Thoracic aorta (tissue), 2 donors: Measurements from ENCODE around the gene IPCEF1. TPM values are rescaled to one million over a fixed set of nuclear protein-coding genes. Genes with fewer than 3 reads are reported as not detected.

Experiments used
- ATAC-seq: fragments of 150-250 bp; one replicate; pipeline ENCODE4 v1.8.0; 2017; ENCODE audit warnings: low read depth; ENCODE audit not compliant: insufficient number of reproducible peaks, low FRiP score
- DNase-seq: peaks from one replicate; pipeline ENCODE4 v3.0.0-alpha.2; 2020; ENCODE audit warnings: low spot score
- H3K27ac ChIP-seq, 2 donors: fragments of 200-600 bp; sonication (generic); 1 replicate in 1 of 2; 2 replicates in 1 of 2; pipeline ENCODE4 v1.5.1; 2016; ENCODE audit warnings: mild to moderate bottlenecking in 2 of 2, moderate library complexity in 2 of 2
- H3K27me3 ChIP-seq: fragments of 200-600 bp; sonication (generic); replicated peaks from 2 replicates; pipeline ENCODE4 v1.6.0; 2016; ENCODE audit warnings: mild to moderate bottlenecking; ENCODE audit not compliant: insufficient read depth
- H3K36me3 ChIP-seq: fragments of 200-600 bp; sonication (generic); one replicate; pipeline ENCODE4 v1.5.1; 2016
- H3K4me1 ChIP-seq, 2 donors: fragments of 200-600 bp; sonication (generic); 1 replicate in 1 of 2; 2 replicates in 1 of 2; pipeline versions ENCODE4 v1.5.1 to v1.6.0; 2016; ENCODE audit warnings: low read depth in 2 of 2, mild to moderate bottlenecking in 1 of 2; ENCODE audit not compliant: control insufficient read depth in 1 of 2
- H3K4me3 ChIP-seq: fragments of 200-600 bp; sonication (generic); 2 replicates; pipeline ENCODE4 v1.5.1; 2016; ENCODE audit warnings: mild to moderate bottlenecking
- H3K9me3 ChIP-seq: fragments of 200-600 bp; sonication (generic); 2 replicates; pipeline ENCODE4 v1.5.1; 2016
- CTCF ChIP-seq: fragments of 200-600 bp; sonication (generic); IDR thresholded peaks from one replicate; pipeline ENCODE4 v1.5.1; 2019; ENCODE audit warnings: antibody characterized with exemption
- total RNA-seq, 2 donors: library from RNA; depleted of rRNA; stranded (reverse); fragments of >200 nt; gene quantifications; one replicate each; pipeline versions ENCODE4 v1.1.0 to v1.2.3, GENCODE V29; 2016

The IPCEF1 gene
- total RNA-seq, 2 donors from 2014 or later: 2.8 to 3.8 TPM

GRCh38 chr6:154352898-154353585 lies 3.6 kb downstream of the IPCEF1 start:
- H3K27me3 ChIP-seq: no peaks in the 10 kb centered on the region
- H3K36me3 ChIP-seq: no peaks in the 10 kb centered on the region
- no peak for TF ChIP-seq CTCF
- DNase-seq: no peak
- no peak for ATAC-seq
- no peaks in the 10 kb centered on the region for H3K9me3 ChIP-seq
- no peak overlapping the region for H3K27ac ChIP-seq
- H3K4me1 ChIP-seq: no peaks in the 10 kb centered on the region
- no peak overlapping the region for H3K4me3 ChIP-seq

GRCh38 chr6:154350293-154350692 lies 6.3 kb downstream of the IPCEF1 start:
- Histone ChIP-seq H3K27ac (no peak overlapping the region), H3K9me3 (no peaks in the 10 kb centered on the region), H3K27me3 (no peaks in the 10 kb centered on the region), H3K4me3 (no peak overlapping the region), H3K4me1 (no peaks in the 10 kb centered on the region), H3K36me3 (no peaks in the 10 kb centered on the region)
- ATAC-seq (no peak), DNase-seq (no peak)
- no peak for TF ChIP-seq CTCF

GRCh38 chr6:154347981-154348380 lies 8.6 kb downstream of the IPCEF1 start:
- DNase-seq: no peak
- Histone ChIP-seq H3K9me3 (no peaks in the 10 kb centered on the region), H3K27ac (no peak overlapping the region), H3K4me1 (no peaks in the 10 kb centered on the region), H3K36me3 (no peaks in the 10 kb centered on the region), H3K4me3 (no peak overlapping the region), H3K27me3 (no peaks in the 10 kb centered on the region)
- no peak for TF ChIP-seq CTCF
- no peak for ATAC-seq

- Histone ChIP-seq H3K27me3 (no peaks in the 10 kb centered on the region), H3K9me3 (no peaks in the 10 kb centered on the region), H3K4me3 (no peak overlapping the region), H3K36me3 (no peaks in the 10 kb centered on the region), H3K27ac (no peak overlapping the region), H3K4me1 (no peaks in the 10 kb centered on the region)
- TF ChIP-seq CTCF: no peak
- DNase-seq (no peak), ATAC-seq (no peak)
These were observed 10.8 kb downstream of the IPCEF1 start for GRCh38 chr6:154345811-154346210.

- DNase-seq: no peak
These were observed 12.9 kb downstream of the IPCEF1 start for GRCh38 chr6:154343473-154344308.

More at GRCh38 chr6:154343473-154344308, 12.9 kb downstream of the IPCEF1 start:
- Histone ChIP-seq H3K4me1 (no peaks in the 10 kb centered on the region), H3K4me3 (no peak overlapping the region), H3K27me3 (no peaks in the 10 kb centered on the region), H3K9me3 (no peaks in the 10 kb centered on the region), H3K27ac (no peak overlapping the region), H3K36me3 (no peaks in the 10 kb centered on the region)
- ATAC-seq: no peak
- no peak for TF ChIP-seq CTCF
